ENCODE data around the gene TRAF3IP3.

TRAF3IP3 gene

GRCh38 chr1:209742409-209743144 lies 13.3 kb upstream of the TRAF3IP3 start:
- H3K4me3 ChIP-seq (ENCODE audit: low read depth, low read length) = no peak overlapping the region
- TF ChIP-seq, protein P1, sequence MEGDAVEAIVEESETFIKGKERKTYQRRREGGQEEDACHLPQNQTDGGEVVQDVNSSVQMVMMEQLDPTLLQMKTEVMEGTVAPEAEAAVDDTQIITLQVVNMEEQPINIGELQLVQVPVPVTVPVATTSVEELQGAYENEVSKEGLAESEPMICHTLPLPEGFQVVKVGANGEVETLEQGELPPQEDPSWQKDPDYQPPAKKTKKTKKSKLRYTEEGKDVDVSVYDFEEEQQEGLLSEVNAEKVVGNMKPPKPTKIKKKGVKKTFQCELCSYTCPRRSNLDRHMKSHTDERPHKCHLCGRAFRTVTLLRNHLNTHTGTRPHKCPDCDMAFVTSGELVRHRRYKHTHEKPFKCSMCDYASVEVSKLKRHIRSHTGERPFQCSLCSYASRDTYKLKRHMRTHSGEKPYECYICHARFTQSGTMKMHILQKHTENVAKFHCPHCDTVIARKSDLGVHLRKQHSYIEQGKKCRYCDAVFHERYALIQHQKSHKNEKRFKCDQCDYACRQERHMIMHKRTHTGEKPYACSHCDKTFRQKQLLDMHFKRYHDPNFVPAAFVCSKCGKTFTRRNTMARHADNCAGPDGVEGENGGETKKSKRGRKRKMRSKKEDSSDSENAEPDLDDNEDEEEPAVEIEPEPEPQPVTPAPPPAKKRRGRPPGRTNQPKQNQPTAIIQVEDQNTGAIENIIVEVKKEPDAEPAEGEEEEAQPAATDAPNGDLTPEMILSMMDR (IDR thresholded peaks at IDR 0.05; ENCODE audit: low read depth, low read length) = no peak
- peak; percentile 71 for DNase-seq (ENCODE audit: low read depth, low spot score)
- in situ Hi-C loops (cut with HindIII; ENCODE audit: low sequenced_read_pairs) = no loop called here

DNA sequence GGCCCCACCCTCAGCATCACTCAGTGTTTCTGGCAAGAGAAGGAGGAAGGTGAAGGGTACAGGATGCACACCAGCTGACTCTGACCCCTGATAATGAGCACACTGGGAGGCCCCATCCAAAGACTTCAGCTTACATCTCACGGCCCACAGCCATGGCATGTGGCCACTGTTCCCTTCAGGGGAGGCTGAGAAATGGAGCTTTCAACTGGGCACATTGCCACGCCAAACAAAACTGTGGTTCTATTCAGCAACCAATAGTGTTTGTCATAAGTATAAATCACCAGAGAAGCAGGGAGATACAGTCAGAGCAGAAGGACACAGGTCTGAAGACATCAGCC lies 12.7 kb upstream of the TRAF3IP3 start:
- no peak overlapping the region for H3K4me3 ChIP-seq (ENCODE audit: low read depth, low read length)
- TF ChIP-seq, protein P1 (IDR thresholded peaks at IDR 0.05; ENCODE audit: low read depth, low read length) = no peak
- peak; percentile 96 for DNase-seq (ENCODE audit: low read depth, low spot score)
- in situ Hi-C loops (cut with HindIII; ENCODE audit: low sequenced_read_pairs) = no loop called here

DNA sequence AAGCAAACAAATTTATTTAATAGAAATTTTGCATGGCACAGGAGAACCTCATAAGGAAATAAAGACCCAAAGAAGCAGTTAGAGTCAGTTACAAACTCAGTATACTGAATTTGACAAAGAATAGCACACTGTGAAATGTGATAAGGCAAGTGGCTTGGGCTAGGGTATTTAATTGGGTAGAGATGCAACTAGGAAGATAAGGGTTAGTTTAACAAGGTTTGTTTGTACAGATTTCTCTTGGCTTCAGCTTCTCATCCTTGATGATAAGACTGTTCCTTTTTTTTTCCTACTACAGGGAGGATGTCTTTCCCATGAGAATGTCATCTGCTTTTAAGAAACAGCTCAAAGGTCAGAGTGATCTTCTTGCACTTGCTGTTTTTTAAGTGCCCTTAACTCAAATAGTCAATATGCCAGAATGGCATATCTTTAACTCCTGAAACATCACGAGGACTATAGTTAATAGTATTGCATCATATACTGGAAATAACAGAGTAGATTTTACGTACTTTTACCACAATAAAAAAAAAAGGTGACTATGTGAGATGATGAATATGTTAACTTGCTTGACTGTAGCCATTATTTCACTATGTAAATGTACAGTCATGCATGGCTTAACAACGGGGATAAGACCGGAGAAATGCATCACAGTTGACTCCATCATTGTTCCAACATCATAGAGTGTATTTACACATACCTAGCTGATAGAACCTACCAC lies 9.2 kb upstream of the TRAF3IP3 start:
- in situ Hi-C loops (cut with HindIII; ENCODE audit: low sequenced_read_pairs) = no loop called here
- DNase-seq (ENCODE audit: low read depth, low spot score) = no peak
- TF ChIP-seq, protein P1 (IDR thresholded peaks at IDR 0.05; ENCODE audit: low read depth, low read length) = no peak
- no peak overlapping the region for H3K4me3 ChIP-seq (ENCODE audit: low read depth, low read length)

- H3K4me3 ChIP-seq (ENCODE audit: low read depth, low read length) = no peak overlapping the region
- DNase-seq (ENCODE audit: low read depth, low spot score) = peak; percentile 94
- TF ChIP-seq, protein P1 (IDR thresholded peaks at IDR 0.05; ENCODE audit: low read depth, low read length) = peak; percentile 75
- in situ Hi-C loops (cut with HindIII; ENCODE audit: low sequenced_read_pairs) = no loop called here
These were observed 8.1 kb upstream of the TRAF3IP3 start for GRCh38 chr1:209747580-209748262.

GRCh38 chr1:209748620-209749019 lies 7.2 kb upstream of the TRAF3IP3 start:
- H3K4me3 ChIP-seq (ENCODE audit: low read depth, low read length) = no peak overlapping the region
- in situ Hi-C loops (cut with HindIII; ENCODE audit: low sequenced_read_pairs) = no loop called here
- no peak for DNase-seq (ENCODE audit: low read depth, low spot score)
- TF ChIP-seq, protein P1 (IDR thresholded peaks at IDR 0.05; ENCODE audit: low read depth, low read length) = no peak

DNA sequence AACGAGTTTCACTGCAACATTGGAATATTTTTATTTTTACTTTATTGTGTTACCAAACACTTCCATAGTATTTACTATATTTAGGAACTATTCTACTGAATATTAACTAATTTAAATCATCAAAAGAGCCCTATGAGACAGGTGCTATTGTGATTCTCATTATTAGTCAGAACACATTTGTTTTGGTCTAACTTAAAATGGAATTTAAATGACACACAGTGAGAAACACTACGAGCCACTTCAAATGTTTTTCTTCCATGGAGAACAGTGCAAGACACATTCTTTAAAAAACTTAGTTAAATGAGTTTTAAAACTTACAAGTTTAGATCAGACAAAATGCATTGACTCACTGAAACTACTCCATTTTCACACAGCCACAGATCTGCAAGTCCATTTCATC lies 6.6 kb upstream of the TRAF3IP3 start:
- no peak for DNase-seq (ENCODE audit: low read depth, low spot score)
- no peak overlapping the region for H3K4me3 ChIP-seq (ENCODE audit: low read depth, low read length)
- in situ Hi-C loops (cut with HindIII; ENCODE audit: low sequenced_read_pairs) = no loop called here
- TF ChIP-seq, protein P1 (IDR thresholded peaks at IDR 0.05; ENCODE audit: low read depth, low read length) = no peak
